H1 (cell line): ENCODE data around the gene CCNB1. TPM values are rescaled to one million over a fixed set of nuclear protein-coding genes. Genes with fewer than 3 reads are reported as not detected.
A peak's percentile ranks its signal among the peaks of the same experiment; 100 is the strongest.

ENCODE experiments used
- ASH2L ChIP-seq: fragments of 200-600, 300-600 bp; sonication (generic); IDR thresholded peaks from one replicate; pipeline ENCODE4 v1.7.1; 2017; ENCODE audit warnings: low read length
- BCL11A ChIP-seq, 2 experiments: IDR thresholded peaks; one replicate each; pipeline ENCODE4 v1.6.1; 2011; ENCODE audit warnings: low read depth in 2 of 2, low read length in 2 of 2, mild to moderate bottlenecking in 2 of 2
- CEBPB ChIP-seq: IDR thresholded peaks from 2 replicates; pipeline ENCODE4 v1.6.1; 2012; ENCODE audit warnings: low read depth, low read length
- CHD2 ChIP-seq: IDR thresholded peaks from 2 replicates; pipeline ENCODE4 v1.6.1; 2012; ENCODE audit warnings: low read length, improper control_type of control experiment
- CREB1 ChIP-seq: IDR thresholded peaks from 2 replicates; pipeline ENCODE4 v1.6.1; 2012; ENCODE audit warnings: inconsistent platforms
- CTBP2 ChIP-seq: IDR thresholded peaks from 2 replicates; pipeline ENCODE4 v1.7.0; 2011; ENCODE audit warnings: borderline replicate concordance, mild to moderate bottlenecking, moderate library complexity, mixed read lengths, low read length; ENCODE audit not compliant: insufficient read depth, insufficient read length
- HDAC2 ChIP-seq, 2 experiments: fragments of 300-600 bp in 1 of 2; sonication (generic) in 1 of 2; IDR thresholded peaks; 2 replicates each; pipeline ENCODE4 v1.6.1; 2011 to 2012; ENCODE audit warnings: low read depth in 2 of 2, low read length in 2 of 2, mild to moderate bottlenecking in 2 of 2, moderate library complexity in 2 of 2, borderline replicate concordance in 1 of 2, inconsistent platforms in 1 of 2
- KDM1A ChIP-seq: fragments of 200-600, 300-600 bp; sonication (generic); IDR thresholded peaks from 2 replicates; pipeline ENCODE4 v1.7.1; 2016; ENCODE audit warnings: mild to moderate bottlenecking, low read length, borderline replicate concordance
- KDM5A ChIP-seq: fragments of 200-600 bp; IDR thresholded peaks from 2 replicates; pipeline ENCODE4 v1.7.1; 2012; ENCODE audit warnings: mild to moderate bottlenecking, low read length, inconsistent platforms, mixed read lengths
- RAD21 ChIP-seq, 2 experiments: IDR thresholded peaks in 1 of 2; conservative IDR thresholded peaks in 1 of 2; 2 replicates each; pipeline ENCODE4 v1.6.1; 2011; ENCODE audit warnings: low read depth in 2 of 2, low read length in 2 of 2, improper control_type of control experiment in 1 of 2, inconsistent platforms in 1 of 2, mild to moderate bottlenecking in 1 of 2, moderate library complexity in 1 of 2
- RFX5 ChIP-seq: IDR thresholded peaks from 2 replicates; pipeline ENCODE4 v1.6.1; 2011; ENCODE audit warnings: low read depth, low read length, improper control_type of control experiment, borderline replicate concordance
- SP1 ChIP-seq: IDR thresholded peaks from 2 replicates; pipeline ENCODE4 v1.6.1; 2011; ENCODE audit warnings: low read depth, low read length
- polyA plus RNA-seq, 7 experiments: library from polyadenylated mRNA; depleted of rRNA in 3 of 7; stranded (reverse) in 5 of 7; unstranded in 2 of 7; fragments of >200 nt in 5 of 7; fragments of 200-250 nt in 2 of 7; gene quantifications; 1 replicate in 5 of 7; 2 replicates in 1 of 7; 4 replicates in 1 of 7; pipeline versions ENCODE4 v1.2.1 to v1.2.3, GENCODE V29; 2011 to 2013; ENCODE audit warnings: missing spikeins in 2 of 7, mixed read lengths in 2 of 7
- total RNA-seq: library from RNA; stranded (reverse); fragmentation: NEBNext Ultra II Directional; extraction: Animal tissue kit (Norgen Biotek cat#: 25700); gene quantifications from 2 replicates; pipeline ENCODE4 v1.2.1, GENCODE V29; 2021
- TF ChIP-seq, protein P1 (sequence below): IDR thresholded peaks from 2 replicates; pipeline ENCODE4 v1.6.1; 2012; ENCODE audit warnings: inconsistent platforms

The CCNB1 gene
- total and polyA plus RNA-seq, 2 of the 8 experiments (the other 6 are each of a cell fraction or from before 2014, with no cell fraction given): 122 to 338 TPM

DNA sequence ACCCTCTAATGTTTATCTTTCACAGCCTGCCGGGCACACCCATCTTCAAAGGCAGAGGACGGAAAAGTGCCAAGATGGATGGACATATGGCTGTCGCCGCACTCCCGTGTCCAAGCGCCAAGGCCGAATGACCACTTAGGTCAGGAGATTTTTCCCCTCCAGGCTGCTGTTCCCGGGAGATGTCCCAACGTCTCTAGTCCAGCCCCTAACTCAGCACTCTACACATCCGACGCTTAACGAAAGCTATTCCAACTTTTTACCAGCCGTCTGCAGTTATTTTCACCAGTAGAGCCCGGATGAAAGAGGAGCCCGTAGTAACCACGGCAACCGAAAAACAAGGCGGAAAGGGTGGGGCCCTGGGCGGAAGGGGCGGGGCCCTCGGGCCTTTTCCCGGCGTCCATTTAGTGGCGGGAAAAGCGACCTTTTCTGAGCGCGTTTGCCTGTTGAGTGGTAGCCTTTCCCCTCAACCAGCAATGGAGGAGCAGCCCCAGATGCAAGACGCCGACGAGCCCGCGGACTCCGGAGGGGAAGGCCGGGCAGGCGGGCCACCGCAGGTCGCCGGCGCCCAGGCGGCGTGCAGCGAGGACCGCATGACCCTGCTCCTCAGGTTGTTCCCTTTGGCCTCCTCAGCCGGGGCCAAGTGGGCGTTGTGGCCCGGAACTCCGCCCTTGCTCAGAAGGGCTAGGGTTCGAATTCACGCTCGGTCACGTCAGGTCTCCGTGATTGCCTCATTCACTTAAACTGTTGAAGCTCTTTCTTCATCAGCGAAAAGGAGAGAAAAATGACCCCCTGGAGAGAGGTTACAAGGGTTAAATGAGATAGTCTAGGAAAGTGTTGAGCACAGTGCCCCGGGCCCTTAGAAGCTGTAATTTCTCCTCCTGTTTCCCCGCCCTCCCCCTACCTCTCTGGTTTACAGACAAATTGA is 22.5 kb downstream of the CCNB1 start, which contains the start of gene CENPH (continued):
- TF ChIP-seq KDM1A: peak; percentile 45; the same call in 1 of the 2 replicates
- TF ChIP-seq CEBPB: peak; percentile 87
- TF ChIP-seq SP1: peak; percentile 35; the same call in 1 of the 2 replicates
- TF ChIP-seq CTBP2: no peak
- TF ChIP-seq CREB1: peak; percentile 48; the same call in 1 of the 2 replicates
- TF ChIP-seq, protein P1, sequence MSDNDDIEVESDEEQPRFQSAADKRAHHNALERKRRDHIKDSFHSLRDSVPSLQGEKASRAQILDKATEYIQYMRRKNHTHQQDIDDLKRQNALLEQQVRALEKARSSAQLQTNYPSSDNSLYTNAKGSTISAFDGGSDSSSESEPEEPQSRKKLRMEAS: peak; percentile 80
- no peak for TF ChIP-seq HDAC2 (IDR thresholded peaks at IDR 0.05; ENCODE audit: borderline replicate concordance in 1 of 2, low read depth in 2 of 2, low read length in 2 of 2)
- no peak for TF ChIP-seq KDM5A
- TF ChIP-seq BCL11A (IDR thresholded peaks at IDR 0.05; ENCODE audit: low read depth in 2 of 2, low read length in 2 of 2): no peak
- peak; percentile 46 for TF ChIP-seq ASH2L
- TF ChIP-seq RFX5: no peak
- no peak for TF ChIP-seq RAD21 (IDR thresholded peaks at IDR 0.05 in 1 of 2, conservative IDR thresholded peaks at IDR 0.05 in 1 of 2; ENCODE audit: low read depth in 2 of 2, low read length in 2 of 2)
- no peak for TF ChIP-seq CHD2
